Astrocyte (in vitro differentiated cells and primary cell): ENCODE results near the gene CIAO2B.

ENCODE experiments used
- CTCF ChIP-seq: IDR thresholded peaks from 2 replicates; pipeline ENCODE4 v1.5.1; 2011; ENCODE audit warnings: low read depth, mild to moderate bottlenecking, inconsistent platforms, low read length, moderate library complexity; ENCODE audit not compliant: insufficient read depth
- EZH2 ChIP-seq: IDR thresholded peaks from 2 replicates; pipeline ENCODE4 v1.6.1; 2012; ENCODE audit warnings: mild to moderate bottlenecking, low read length, inconsistent platforms; ENCODE audit not compliant: insufficient read depth

DNA sequence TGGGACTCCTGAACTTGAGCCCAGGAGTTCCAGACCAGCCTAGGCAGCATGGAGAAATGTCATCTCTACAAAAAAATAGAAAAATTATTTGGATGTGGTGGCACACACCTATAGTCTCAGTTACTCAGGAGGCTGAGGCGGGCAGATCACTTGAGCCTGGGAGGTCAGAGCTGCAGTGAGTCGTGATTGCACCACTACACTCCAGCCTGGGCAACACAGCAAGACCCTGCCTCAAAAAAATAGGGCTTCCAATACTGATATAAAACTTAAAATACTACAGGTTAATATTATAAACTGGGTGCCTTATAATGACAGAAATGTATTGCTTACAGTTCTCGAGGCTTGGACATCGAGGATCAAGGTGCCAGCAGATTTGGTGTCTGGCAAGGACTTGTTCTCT lies 11.7 kb upstream of the CIAO2B start:
- no peak for TF ChIP-seq CTCF
- TF ChIP-seq EZH2 = no peak
